Suprapubic skin (tissue), 4 donors: ENCODE results near the gene RPTOR.

Source experiments
- EP300 ChIP-seq: sonication (generic); formaldehyde crosslinking; IDR thresholded peaks from one replicate; pipeline ENCODE4 v1.6.1; 2017; ENCODE audit warnings: antibody characterized with exemption
- POLR2A ChIP-seq, 2 donors: fragments of 450-650 bp; IDR thresholded peaks; one replicate each; pipeline ENCODE4 v1.6.1; 2017; ENCODE audit warnings: antibody characterized with exemption in 2 of 2, mild to moderate bottlenecking in 2 of 2, moderate library complexity in 2 of 2
- POLR2AphosphoS5 ChIP-seq, 3 donors: sonication (generic); formaldehyde crosslinking; IDR thresholded peaks; one replicate each; pipeline ENCODE4 v1.6.1; 2017; ENCODE audit warnings: antibody characterized with exemption in 3 of 3

GRCh38 chr17:80558046-80558445 lies 13.4 kb downstream of the RPTOR start:
- TF ChIP-seq EP300 (no peak), POLR2AphosphoS5 (IDR thresholded peaks at IDR 0.05) (no peak), POLR2A (IDR thresholded peaks at IDR 0.05) (no peak)
